MG63 (cell line): ENCODE data around the gene SPOP. TPM values are rescaled to one million over a fixed set of nuclear protein-coding genes. Genes with fewer than 3 reads are reported as not detected.
"Not testable (repeated sequence)": the region's sequence is repeated elsewhere in the genome, so short reads cannot be mapped to it uniquely, and the experiment has no call there.

ENCODE experiments used
- DNase-seq: peaks from one replicate; pipeline ENCODE4 v3.0.0-alpha.2; 2020
- H3K27me3 ChIP-seq: fragments of 250-450 bp; sonication (Bioruptor Pico); 2 replicates; pipeline ENCODE4 v1.5.1; 2020; ENCODE audit warnings: mild to moderate bottlenecking, moderate library complexity
- H3K36me3 ChIP-seq: fragments of 250-450 bp; sonication (Bioruptor Pico); 2 replicates; pipeline ENCODE4 v1.5.1; 2020; ENCODE audit warnings: mild to moderate bottlenecking, moderate library complexity
- H3K4me3 ChIP-seq: fragments of 250-450 bp; sonication (Bioruptor Pico); 2 replicates; pipeline ENCODE4 v1.5.1; 2020; ENCODE audit warnings: mild to moderate bottlenecking, moderate library complexity
- H3K9me3 ChIP-seq: fragments of 250-450 bp; sonication (Bioruptor Pico); 2 replicates; pipeline ENCODE4 v1.5.1; 2020; ENCODE audit warnings: mild to moderate bottlenecking, moderate library complexity
- total RNA-seq: library from RNA; depleted of rRNA; stranded (reverse); fragments of >200 nt; shearing (Covaris generic); gene quantifications from 2 replicates; pipeline ENCODE4 v1.2.3, GENCODE V29; 2014; ENCODE audit warnings: low replicate concordance

The SPOP gene
- total RNA-seq, 1 experiment from 2014 or later, result 126 TPM

DNA sequence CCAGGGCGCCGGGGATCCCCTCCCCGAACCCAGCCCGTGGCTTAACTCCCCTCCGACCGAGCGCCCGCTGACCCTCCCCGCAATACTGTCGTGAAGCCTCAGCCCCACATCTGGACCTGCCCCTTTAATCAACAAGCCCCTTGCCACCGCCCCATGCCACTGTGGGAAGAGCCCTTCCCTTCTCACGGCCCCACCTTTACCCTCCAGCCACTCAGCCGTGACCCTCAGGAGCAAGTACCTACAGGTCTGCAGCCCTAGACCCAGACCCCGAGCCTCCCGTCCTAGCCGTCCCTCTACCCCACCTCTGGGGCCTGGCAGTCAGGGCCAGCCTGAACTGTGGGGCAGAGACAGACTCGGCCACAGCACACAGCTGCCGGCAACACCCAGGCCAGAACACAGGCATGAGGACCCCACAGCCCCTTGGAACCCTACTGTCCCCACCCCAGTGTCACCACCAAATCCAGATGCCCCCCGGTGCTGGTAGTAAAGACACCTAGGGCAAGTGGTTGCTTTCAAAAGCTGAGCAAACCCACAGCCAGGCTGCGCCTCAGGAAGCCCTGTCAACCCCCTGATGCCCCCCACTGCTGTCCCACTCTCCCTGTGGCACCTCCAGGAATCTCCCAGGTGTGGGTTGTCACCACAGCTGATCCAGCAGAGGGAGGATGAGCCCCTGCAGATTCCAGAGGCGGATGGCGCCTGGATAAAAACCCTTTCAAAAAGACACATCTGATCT is 100.8 kb downstream of the SPOP start:
- Histone ChIP-seq H3K4me3 (peak overlapping the region; percentile 45; the same call in 1 of the 2 replicates), H3K36me3 (no peaks in the 10 kb centered on the region), H3K27me3 (peaks cover 19% of the 10 kb centered on the region), H3K9me3 (no peaks in the 10 kb centered on the region)
- DNase-seq, result no peak

- H3K36me3 ChIP-seq, result no peaks in the 10 kb centered on the region
- no peaks in the 10 kb centered on the region for H3K9me3 ChIP-seq
- DNase-seq, result peak; percentile 43
- H3K4me3 ChIP-seq, result peak overlapping the region; percentile 45
- peaks cover 22% of the 10 kb centered on the region for H3K27me3 ChIP-seq
These were observed 101.6 kb downstream of the SPOP start for GRCh38 chr17:49576088-49576916.

DNA sequence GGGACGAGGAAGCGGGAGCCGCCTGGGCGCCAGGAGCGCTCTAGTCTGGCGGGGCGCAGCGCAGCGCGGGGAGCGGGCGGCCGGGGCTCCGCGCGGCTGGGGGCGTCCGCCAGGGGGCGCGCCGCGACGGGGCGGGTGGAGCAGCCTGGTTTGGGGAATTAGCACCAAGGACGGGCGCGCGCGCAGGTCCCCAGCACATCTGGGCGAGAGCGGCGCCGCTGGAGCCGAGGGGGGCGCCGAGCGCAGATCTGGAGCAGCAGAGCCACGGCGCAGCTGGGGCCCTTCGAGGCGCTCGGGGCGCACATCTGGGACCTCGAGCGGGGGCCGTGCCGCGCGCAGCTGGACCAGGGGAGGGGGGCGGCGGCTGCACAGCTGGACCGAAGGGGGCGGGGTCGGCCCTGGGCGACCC is 102.2 kb downstream of the SPOP start, which contains the start of gene NXPH3:
TSS of gene NXPH3 (plus strand) at position 193 of the 409 bp plus-strand sequence. CDS start 349 bp downstream, outside the sequence.
- Histone ChIP-seq H3K36me3 (no peaks in the 10 kb centered on the region), H3K9me3 (no peaks in the 10 kb centered on the region), H3K27me3 (peaks cover 27% of the 10 kb centered on the region), H3K4me3 (peak within 1 kb of the TSS; percentile 45)
- DNase-seq, result peak; percentile 53

DNA sequence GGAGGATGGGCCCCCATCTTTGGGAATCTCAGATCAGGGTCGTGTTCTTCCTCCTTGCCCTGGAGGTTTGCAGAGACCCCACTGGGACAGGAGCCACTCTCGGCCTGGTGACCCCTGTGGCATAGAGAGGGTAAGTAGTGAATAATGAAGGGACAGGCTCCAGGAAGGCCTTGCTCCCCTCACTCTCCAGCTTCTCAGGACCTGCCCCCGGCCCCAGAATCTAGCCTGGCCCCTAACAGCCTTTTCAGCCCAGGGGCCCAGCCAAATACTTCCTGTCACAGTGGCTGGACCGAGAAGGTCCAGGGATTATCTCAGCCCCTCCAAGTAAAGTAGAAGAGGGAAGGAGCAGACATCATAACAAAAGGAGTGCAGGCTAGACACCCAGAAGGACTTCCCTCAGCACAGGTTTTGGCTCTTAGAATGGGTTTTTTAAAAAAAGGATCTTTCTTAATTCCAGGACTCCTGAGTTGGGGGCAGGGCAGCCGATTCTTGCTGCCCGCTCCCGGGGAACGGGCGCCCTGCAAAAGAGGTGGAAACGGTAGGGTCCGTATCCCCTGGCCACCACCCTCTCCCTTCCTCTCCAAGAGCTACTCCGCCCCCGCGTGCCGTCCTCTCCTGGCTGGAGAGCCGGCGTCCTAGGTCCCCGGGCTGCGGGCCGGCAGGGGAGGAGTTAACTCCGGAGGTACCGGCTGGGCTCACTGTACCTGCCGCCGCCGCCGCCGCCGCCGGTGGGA is 102.8 kb downstream of the SPOP start:
- Histone ChIP-seq H3K9me3 (no peaks in the 10 kb centered on the region), H3K36me3 (no peaks in the 10 kb centered on the region), H3K4me3 (no peak overlapping the region), H3K27me3 (peaks cover 32% of the 10 kb centered on the region)
- no peak for DNase-seq

DNA sequence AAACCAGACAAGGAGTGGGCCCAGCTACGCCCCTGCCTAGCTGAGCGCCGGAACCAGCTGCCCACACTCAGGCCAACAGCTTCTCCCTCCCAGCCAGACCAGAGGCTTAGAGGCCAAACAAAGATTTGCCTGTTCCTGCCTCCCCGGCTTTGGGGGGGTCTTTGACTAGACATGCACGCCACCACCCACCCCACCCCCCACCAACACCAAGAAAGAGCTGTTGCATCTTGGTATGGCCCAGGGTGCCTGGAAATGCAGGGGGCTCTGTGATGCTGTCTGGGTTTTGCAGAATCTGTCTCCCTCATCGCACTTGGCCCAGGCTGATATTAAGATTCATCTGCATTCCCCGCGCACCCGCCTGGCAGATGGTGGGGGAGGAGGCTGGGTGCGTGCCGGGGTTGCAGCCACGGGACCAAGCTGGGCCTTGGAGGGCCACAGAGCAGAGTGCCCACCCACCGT is 103.5 kb downstream of the SPOP start:
- DNase-seq, result no peak
- Histone ChIP-seq H3K4me3 (no peak overlapping the region), H3K27me3 (peaks cover 35% of the 10 kb centered on the region), H3K36me3 (no peaks in the 10 kb centered on the region), H3K9me3 (no peaks in the 10 kb centered on the region)

DNA sequence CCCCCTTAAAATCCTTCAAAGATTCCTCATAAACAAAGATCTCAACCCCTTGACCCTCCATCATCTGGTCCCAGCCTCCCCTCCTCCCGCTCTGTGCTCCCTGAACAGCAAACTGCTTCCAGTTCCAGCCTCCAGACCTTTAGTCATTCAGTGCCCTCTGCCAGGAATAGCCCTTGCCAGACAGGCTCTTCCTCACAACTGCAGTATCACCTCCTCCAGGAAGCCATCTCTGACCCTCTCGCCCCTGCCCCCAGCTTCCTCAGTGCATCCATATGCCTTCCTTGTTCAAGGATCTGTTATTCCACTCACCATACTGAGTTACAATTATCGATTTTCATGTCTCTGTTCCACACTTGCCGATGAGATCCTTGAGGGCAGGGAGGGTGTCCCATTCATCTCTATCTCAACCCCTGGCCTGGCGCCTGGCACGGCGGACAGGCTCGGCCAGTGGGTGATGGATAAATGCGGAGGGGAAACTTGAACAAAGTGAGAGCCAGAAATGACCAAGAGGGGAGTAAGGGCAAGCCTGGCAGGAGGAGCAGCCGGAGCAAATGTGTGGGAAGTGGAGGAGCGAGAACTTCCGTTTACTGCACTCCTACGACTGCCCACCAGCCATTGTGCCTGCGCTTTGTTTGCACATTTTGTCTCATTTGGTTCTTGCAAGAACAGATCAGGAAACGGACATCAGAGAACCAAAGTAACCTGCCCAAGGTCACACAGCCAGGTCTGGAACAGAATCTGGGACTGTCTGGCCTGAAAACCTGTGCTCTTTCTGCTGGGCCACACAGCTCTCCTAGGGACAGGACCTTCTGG is 104.2 kb downstream of the SPOP start:
- H3K36me3 ChIP-seq, result no peaks in the 10 kb centered on the region
- no peaks in the 10 kb centered on the region for H3K9me3 ChIP-seq
- DNase-seq, result peak; percentile 70
- no peak overlapping the region for H3K4me3 ChIP-seq
- peaks cover 35% of the 10 kb centered on the region for H3K27me3 ChIP-seq

GRCh38 chr17:49572806-49573420 is 105.0 kb downstream of the SPOP start:
- Histone ChIP-seq H3K36me3 (no peaks in the 10 kb centered on the region), H3K4me3 (no peak overlapping the region), H3K9me3 (no peaks in the 10 kb centered on the region), H3K27me3 (peaks cover 35% of the 10 kb centered on the region)
- DNase-seq, result no peak

- H3K9me3 ChIP-seq, result no peaks in the 10 kb centered on the region
- H3K36me3 ChIP-seq, result no peaks in the 10 kb centered on the region
- H3K4me3 ChIP-seq, result no peak overlapping the region
- DNase-seq, result no peak
- peaks cover 35% of the 10 kb centered on the region for H3K27me3 ChIP-seq
These were observed 105.7 kb downstream of the SPOP start for GRCh38 chr17:49572226-49572625.

- peaks cover 35% of the 10 kb centered on the region for H3K27me3 ChIP-seq
- no peaks in the 10 kb centered on the region for H3K36me3 ChIP-seq
- no peak overlapping the region for H3K4me3 ChIP-seq
- DNase-seq, result no peak
- no peaks in the 10 kb centered on the region for H3K9me3 ChIP-seq
These were observed 106.1 kb downstream of the SPOP start for GRCh38 chr17:49571764-49572163.

GRCh38 chr17:49571283-49571682 is 106.6 kb downstream of the SPOP start:
- Histone ChIP-seq H3K9me3 (no peaks in the 10 kb centered on the region), H3K36me3 (no peaks in the 10 kb centered on the region), H3K27me3 (peaks cover 35% of the 10 kb centered on the region), H3K4me3 (no peak overlapping the region)
- no peak for DNase-seq

DNA sequence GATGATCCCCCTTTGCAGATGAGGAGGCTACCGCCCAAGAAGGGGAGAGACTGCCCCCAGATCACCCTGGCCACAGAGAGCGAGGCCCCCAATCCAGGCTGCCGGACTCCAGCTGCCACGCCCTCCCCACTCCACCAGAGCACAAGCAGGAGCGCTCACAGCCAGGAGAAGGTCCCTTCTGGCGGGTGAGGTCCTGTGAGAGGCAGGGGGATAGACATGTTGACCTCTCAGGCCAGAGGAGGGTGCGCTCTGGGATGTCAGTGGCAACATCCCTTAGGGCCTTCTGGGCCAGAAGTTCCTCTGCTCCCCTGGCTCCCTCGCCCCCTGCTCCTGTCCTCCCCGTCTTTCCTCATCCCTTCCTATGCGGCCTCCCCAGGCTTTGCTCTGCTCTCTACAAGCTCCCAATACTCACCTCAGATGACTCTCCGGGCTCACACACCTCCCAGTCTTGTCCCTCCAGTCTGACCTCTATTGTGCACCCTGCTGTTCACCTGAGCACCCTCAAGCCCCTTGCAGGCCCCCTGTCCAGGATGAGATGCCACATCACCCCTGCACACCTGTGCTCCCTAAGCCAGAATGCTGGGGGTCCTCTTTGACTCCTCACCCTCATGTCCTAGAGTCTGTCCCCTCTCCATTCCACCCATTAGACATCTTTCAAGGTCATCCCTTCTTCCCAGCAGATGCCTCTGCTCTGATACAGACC is 107.2 kb downstream of the SPOP start:
- Histone ChIP-seq H3K36me3 (no peaks in the 10 kb centered on the region), H3K27me3 (peaks cover 36% of the 10 kb centered on the region), H3K9me3 (no peaks in the 10 kb centered on the region), H3K4me3 (no peak overlapping the region)
- no peak for DNase-seq

GRCh38 chr17:49568695-49569047 is 109.2 kb downstream of the SPOP start:
- H3K9me3 ChIP-seq, H3K4me3 ChIP-seq, H3K36me3 ChIP-seq, DNase-seq: not testable (repeated sequence)
- peaks cover 47% of the 10 kb centered on the region for H3K27me3 ChIP-seq

GRCh38 chr17:49567871-49568694 is 109.8 kb downstream of the SPOP start:
- H3K4me3 ChIP-seq, result peak overlapping the region; percentile 35
- H3K27me3 ChIP-seq, result peaks cover 47% of the 10 kb centered on the region
- H3K9me3 ChIP-seq, result no peaks in the 10 kb centered on the region
- H3K36me3 ChIP-seq, result no peaks in the 10 kb centered on the region
- peak; percentile 84 for DNase-seq

GRCh38 chr17:49567104-49567521 is 110.8 kb downstream of the SPOP start:
- Histone ChIP-seq H3K36me3 (no peaks in the 10 kb centered on the region), H3K9me3 (no peaks in the 10 kb centered on the region), H3K4me3 (no peak overlapping the region), H3K27me3 (peaks cover 43% of the 10 kb centered on the region)
- no peak for DNase-seq

DNA sequence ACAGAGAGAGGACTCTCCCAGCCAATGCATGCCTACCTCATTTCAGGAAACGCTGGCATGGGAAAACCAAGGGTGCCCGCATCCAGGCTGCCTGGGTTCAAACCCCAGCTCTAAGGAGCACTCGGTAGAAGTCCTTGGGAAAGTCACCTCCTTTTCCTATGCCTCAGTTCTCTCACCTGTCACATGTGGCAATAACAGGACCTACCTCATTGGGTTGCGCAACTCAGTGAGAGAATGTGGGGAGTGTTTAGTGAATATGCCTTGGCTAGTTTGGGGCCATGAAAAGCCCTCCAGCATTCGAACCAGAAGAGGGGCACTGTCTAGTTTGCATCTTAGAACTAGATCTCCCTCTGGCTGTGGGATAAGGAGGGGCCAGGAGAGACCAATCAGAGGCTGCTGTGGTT is 111.2 kb downstream of the SPOP start:
- H3K9me3 ChIP-seq, result no peaks in the 10 kb centered on the region
- H3K4me3 ChIP-seq, result no peak overlapping the region
- DNase-seq, result no peak
- peaks cover 43% of the 10 kb centered on the region for H3K27me3 ChIP-seq
- no peaks in the 10 kb centered on the region for H3K36me3 ChIP-seq
